ENCODE measurements around the gene AGK.

GRCh38 chr7:141646826-141647480, 95.7 kb downstream of the AGK start:
- TF ChIP-seq CTCF (conservative IDR thresholded peaks at IDR 0.05), result no peak
- TF ChIP-seq EZH2 (IDR thresholded peaks at IDR 0.05; ENCODE audit: low read depth), result no peak

All from PC-9 (cell line).